ENCODE results near the gene RRN3.
"Not testable (repeated sequence)": the region's sequence is repeated elsewhere in the genome, so short reads cannot be mapped to it uniquely, and the experiment has no call there.

GRCh38 chr16:15135483-15136360 lies 41.6 kb upstream of the RRN3 start:
- not testable (repeated sequence) for TF ChIP-seq POLR2AphosphoS5 (IDR thresholded peaks at IDR 0.05; ENCODE audit: low read depth, low read length); SRF (IDR thresholded peaks at IDR 0.05; ENCODE audit: low read depth); JUND (IDR thresholded peaks at IDR 0.05); EZH2 (IDR thresholded peaks at IDR 0.05); POLR2A (IDR thresholded peaks at IDR 0.05; ENCODE audit: borderline replicate concordance, extremely low read depth, insufficient read depth, insufficient read length); MAX (IDR thresholded peaks at IDR 0.05); ZNF274 (IDR thresholded peaks at IDR 0.05; ENCODE audit: low read depth, low read length); TCF7L2 (IDR thresholded peaks at IDR 0.05; ENCODE audit: borderline replicate concordance, extremely low read depth, insufficient read depth, insufficient read length)
- TF ChIP-seq, protein P1, sequence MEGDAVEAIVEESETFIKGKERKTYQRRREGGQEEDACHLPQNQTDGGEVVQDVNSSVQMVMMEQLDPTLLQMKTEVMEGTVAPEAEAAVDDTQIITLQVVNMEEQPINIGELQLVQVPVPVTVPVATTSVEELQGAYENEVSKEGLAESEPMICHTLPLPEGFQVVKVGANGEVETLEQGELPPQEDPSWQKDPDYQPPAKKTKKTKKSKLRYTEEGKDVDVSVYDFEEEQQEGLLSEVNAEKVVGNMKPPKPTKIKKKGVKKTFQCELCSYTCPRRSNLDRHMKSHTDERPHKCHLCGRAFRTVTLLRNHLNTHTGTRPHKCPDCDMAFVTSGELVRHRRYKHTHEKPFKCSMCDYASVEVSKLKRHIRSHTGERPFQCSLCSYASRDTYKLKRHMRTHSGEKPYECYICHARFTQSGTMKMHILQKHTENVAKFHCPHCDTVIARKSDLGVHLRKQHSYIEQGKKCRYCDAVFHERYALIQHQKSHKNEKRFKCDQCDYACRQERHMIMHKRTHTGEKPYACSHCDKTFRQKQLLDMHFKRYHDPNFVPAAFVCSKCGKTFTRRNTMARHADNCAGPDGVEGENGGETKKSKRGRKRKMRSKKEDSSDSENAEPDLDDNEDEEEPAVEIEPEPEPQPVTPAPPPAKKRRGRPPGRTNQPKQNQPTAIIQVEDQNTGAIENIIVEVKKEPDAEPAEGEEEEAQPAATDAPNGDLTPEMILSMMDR (IDR thresholded peaks at IDR 0.05 in 2 of 3, conservative IDR thresholded peaks at IDR 0.05 in 1 of 3; ENCODE audit: borderline replicate concordance in 1 of 3, insufficient read depth in 1 of 3, low read depth in 2 of 3, low read length in 2 of 3) = not testable (repeated sequence)

All from HCT116 (cell line).